ENCODE results near the gene SORCS2. TPM values are rescaled to one million over a fixed set of nuclear protein-coding genes. Genes with fewer than 3 reads are reported as not detected.
A peak's percentile ranks its signal among the peaks of the same experiment; 100 is the strongest.

The SORCS2 gene
- total and polyA plus RNA-seq, 12 donors, result 0.25 to 5.4 (median 2.2) TPM

DNA sequence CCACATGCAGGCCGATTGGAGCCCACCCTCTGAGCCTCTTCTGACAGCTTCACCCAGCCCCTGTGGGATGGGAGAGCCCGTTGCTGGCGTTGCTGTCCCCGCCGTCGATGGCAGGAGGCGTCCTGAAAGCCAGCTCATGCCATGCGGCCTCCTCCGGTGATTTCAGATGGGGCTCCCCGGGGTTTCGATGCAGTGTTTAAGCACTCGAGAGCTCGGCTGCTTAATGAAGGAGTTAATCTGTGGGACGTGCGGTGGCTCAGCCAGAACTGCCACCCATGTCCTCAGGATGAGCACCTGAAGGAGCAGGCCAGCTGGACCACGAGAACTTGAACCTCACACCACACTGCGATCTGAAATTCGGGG is 95.6 kb downstream of the SORCS2 start:
- ATAC-seq, result no peak
- 76 to 79% methylated on average over 18 of the region's 18 CpGs for WGBS, 2 donors
- no peak overlapping the region for H3K27ac ChIP-seq

DNA sequence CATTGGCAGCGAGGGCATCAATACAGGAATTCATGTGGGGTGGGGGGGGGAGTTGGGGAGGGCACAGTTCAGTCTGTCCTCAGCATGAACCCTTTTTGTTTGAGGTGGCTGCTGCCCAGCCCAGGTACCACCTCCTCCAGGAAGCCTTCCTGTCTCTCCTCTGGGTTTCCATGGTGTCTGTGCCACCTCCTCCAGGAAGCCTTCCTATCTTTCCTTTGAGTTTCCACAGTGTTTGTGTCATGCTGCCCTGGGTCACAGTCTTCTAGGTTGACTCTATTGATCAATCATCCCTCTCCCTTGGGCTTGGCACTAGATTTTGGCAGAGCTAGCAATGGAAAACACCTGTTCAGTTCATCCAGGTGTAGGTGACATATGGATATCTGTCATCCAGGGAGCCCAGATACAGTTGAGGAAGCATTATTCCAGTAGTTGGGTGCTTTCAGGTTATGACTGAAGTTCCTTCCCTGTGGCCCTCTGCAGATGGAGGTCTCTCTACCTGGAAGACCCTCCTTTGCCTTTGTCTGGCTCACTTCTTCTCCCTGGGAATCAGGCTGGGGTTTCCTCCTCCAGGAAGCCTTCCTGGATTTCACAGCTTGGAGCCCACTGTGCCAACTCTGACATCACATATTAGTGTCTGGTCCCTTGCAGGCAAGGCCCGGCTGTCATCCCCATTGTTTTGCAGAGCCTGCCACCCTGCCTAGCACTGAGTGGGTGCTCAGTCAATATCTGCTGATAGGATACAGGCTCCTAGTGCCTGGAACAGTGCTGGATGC is 96.6 kb downstream of the SORCS2 start:
- 81 to 91% methylated on average over 2 of the region's 2 CpGs for WGBS, 2 donors
- no peak for DNase-seq
- intact Hi-C loops (cut with DNase I), result no loop called here
- peaks cover 0 to 7% (median 0%) of the 10 kb centered on the region in 7 donors for H3K27me3 ChIP-seq
- no peaks in the 10 kb centered on the region for H3K9me3 ChIP-seq
- H3K4me1 ChIP-seq, result peaks cover 0 to 13% (median 4%) of the 10 kb centered on the region in 9 donors
- no peak overlapping the region for H3K27ac ChIP-seq
- TF ChIP-seq, protein P1, sequence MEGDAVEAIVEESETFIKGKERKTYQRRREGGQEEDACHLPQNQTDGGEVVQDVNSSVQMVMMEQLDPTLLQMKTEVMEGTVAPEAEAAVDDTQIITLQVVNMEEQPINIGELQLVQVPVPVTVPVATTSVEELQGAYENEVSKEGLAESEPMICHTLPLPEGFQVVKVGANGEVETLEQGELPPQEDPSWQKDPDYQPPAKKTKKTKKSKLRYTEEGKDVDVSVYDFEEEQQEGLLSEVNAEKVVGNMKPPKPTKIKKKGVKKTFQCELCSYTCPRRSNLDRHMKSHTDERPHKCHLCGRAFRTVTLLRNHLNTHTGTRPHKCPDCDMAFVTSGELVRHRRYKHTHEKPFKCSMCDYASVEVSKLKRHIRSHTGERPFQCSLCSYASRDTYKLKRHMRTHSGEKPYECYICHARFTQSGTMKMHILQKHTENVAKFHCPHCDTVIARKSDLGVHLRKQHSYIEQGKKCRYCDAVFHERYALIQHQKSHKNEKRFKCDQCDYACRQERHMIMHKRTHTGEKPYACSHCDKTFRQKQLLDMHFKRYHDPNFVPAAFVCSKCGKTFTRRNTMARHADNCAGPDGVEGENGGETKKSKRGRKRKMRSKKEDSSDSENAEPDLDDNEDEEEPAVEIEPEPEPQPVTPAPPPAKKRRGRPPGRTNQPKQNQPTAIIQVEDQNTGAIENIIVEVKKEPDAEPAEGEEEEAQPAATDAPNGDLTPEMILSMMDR (IDR thresholded peaks at IDR 0.05), result no peak
- no peak for ATAC-seq
- no peak overlapping the region for H3K4me3 ChIP-seq
- no peaks in the 10 kb centered on the region for H3K36me3 ChIP-seq

More for the DNA sequence above, 95.6 kb downstream of the SORCS2 start:
- intact Hi-C loops (cut with DNase I), result no loop called here
- H3K4me1 ChIP-seq, result peaks cover 0 to 13% (median 4%) of the 10 kb centered on the region in 9 donors
- TF ChIP-seq, protein P1 (IDR thresholded peaks at IDR 0.05), result no peak
- no peaks in the 10 kb centered on the region for H3K36me3 ChIP-seq
- no peak for DNase-seq
- no peak overlapping the region for H3K4me3 ChIP-seq
- H3K27me3 ChIP-seq, result peaks cover 0 to 7% (median 0%) of the 10 kb centered on the region in 7 donors
- H3K9me3 ChIP-seq, result no peaks in the 10 kb centered on the region

DNA sequence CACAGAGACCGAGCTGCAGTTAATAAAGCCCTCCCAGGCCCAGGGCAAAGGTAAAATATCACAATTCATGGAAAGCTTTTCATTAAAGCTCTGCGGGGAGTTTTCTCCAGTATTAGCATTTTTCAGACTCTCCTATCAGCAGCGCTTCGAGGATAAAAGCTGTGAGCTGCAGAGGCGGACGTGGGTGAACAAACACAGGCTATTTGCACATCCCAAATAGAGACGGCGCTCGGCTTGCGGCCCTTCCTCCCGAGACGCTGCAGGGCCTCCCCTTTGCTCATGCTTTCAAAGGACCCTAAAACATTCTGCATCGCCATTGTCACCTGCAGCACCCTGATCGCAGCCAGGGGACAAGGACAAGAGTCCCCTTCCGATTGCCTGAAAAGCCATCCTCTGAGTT is 97.3 kb downstream of the SORCS2 start:
- peaks cover 0 to 13% (median 4%) of the 10 kb centered on the region in 9 donors for H3K4me1 ChIP-seq
- 81 to 90% methylated on average over 15 of the region's 15 CpGs for WGBS, 2 donors
- no peaks in the 10 kb centered on the region for H3K36me3 ChIP-seq
- peaks cover 0 to 7% (median 0%) of the 10 kb centered on the region in 7 donors for H3K27me3 ChIP-seq
- intact Hi-C loops (cut with DNase I), result no loop called here
- TF ChIP-seq, protein P1 (IDR thresholded peaks at IDR 0.05), result no peak
- H3K4me3 ChIP-seq, result no peak overlapping the region
- ATAC-seq, result no peak
- no peaks in the 10 kb centered on the region for H3K9me3 ChIP-seq
- no peak overlapping the region for H3K27ac ChIP-seq
- no peak for DNase-seq

DNA sequence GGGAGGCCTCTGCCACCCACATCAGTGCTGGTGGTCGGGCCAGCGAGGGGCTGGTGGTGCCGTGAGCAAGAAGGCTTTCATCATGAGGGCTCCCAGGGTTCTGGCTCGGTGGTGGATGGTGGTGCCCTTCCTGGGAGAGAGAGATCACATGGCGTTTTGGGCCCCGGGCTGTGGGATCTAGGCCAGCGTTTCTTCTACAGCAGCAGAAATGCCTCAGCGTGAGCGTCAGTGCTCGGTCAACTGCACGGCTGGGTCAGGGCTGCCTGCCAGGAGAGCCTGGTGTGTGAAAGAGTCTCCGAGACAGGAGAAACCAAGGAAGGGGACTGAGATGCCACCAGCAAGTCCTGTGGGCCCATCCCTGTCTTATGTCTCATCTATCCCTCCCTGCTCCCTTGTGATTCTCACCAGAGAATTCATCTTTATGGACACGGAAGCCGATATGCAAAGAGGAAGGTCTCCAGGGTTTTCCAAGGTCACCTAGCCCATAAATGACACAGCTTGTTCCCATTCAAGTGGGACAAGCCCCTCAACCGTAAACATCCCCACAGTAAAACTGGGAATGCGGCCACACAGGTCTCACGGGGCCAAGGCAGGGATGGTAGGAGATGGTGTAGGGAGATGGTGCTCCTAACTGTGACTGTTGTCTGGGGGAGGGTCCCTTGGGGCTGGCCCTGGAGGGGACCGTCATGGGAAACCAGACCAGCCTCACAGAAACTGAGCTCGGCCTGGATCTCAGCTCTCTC is 99.2 kb downstream of the SORCS2 start:
- TF ChIP-seq, protein P1 (IDR thresholded peaks at IDR 0.05), result no peak
- ATAC-seq (peak; percentile 46 to 83 (median 70)), DNase-seq (peak; percentile 74 to 79)
- no peak overlapping the region for H3K4me3 ChIP-seq
- peak overlapping the region in 4 of 10 donors; percentile 46 to 68 (median 58) for H3K27ac ChIP-seq
- H3K36me3 ChIP-seq, result no peaks in the 10 kb centered on the region
- intact Hi-C loops (cut with DNase I), result loop anchor here in 1 of 10 donors (1.0 kb wide), 1 partner anchor 99 kb away; the partner anchor contains the start of gene SORCS2
- WGBS, 2 donors, result 37 to 48% methylated on average over 19 of the region's 19 CpGs
- peaks cover 4 to 20% (median 14%) of the 10 kb centered on the region in 9 donors for H3K4me1 ChIP-seq
- no peaks in the 10 kb centered on the region for H3K9me3 ChIP-seq
- peaks cover 0 to 4% (median 0%) of the 10 kb centered on the region in 7 donors for H3K27me3 ChIP-seq
